ENCODE measurements around the gene AHCYL2. TPM values are rescaled to one million over a fixed set of nuclear protein-coding genes. Genes with fewer than 3 reads are reported as not detected.

AHCYL2 gene
- total RNA-seq, 4 donors from 2014 or later = 10.9 to 19.4 (median 14.6) TPM

DNA sequence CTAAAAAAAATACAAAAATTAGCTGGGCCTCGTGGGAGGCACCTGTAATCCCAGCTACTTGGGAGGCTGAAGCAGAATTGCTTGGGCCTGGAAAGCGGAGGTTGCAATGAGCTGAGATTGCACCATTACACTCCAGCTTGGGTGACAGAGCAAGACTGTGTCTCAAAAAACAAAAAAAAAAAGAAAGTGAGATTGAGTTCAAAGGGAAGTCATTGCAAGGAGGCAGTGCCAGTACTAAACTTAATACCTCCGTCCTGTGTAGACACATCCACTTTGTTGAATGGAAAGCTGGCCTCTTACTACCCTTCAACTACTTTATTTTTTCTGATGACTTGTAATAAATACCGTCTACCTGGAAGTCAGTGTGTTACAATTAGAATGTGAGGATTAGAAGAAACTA is 31.0 kb downstream of the AHCYL2 start:
- ATAC-seq (ENCODE audit: low FRiP score) (no peak), DNase-seq (ENCODE audit: low spot score) (no peak)
- TF ChIP-seq, protein P1, sequence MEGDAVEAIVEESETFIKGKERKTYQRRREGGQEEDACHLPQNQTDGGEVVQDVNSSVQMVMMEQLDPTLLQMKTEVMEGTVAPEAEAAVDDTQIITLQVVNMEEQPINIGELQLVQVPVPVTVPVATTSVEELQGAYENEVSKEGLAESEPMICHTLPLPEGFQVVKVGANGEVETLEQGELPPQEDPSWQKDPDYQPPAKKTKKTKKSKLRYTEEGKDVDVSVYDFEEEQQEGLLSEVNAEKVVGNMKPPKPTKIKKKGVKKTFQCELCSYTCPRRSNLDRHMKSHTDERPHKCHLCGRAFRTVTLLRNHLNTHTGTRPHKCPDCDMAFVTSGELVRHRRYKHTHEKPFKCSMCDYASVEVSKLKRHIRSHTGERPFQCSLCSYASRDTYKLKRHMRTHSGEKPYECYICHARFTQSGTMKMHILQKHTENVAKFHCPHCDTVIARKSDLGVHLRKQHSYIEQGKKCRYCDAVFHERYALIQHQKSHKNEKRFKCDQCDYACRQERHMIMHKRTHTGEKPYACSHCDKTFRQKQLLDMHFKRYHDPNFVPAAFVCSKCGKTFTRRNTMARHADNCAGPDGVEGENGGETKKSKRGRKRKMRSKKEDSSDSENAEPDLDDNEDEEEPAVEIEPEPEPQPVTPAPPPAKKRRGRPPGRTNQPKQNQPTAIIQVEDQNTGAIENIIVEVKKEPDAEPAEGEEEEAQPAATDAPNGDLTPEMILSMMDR (IDR thresholded peaks at IDR 0.05) = no peak

DNA sequence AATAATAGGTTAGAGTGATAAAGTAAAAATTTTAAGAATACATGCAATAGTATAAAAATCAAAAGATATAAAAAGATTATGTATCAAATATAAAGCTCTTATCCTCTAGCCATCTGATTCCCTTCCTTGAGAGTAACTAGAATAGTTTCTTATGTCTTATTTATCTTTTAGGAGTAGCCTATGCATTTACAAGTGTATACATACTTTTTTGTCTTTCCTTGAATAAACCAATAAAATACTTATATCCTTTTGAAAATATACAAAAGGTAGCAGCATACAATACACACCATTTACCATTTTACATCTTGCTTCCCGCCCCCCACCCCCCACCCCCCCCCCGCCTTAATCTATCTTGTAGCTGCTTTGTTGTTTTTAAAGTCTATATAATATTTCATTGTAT is 31.4 kb downstream of the AHCYL2 start:
- DNase-seq (ENCODE audit: low spot score) (no peak), ATAC-seq (ENCODE audit: low FRiP score) (no peak)
- TF ChIP-seq, protein P1 (IDR thresholded peaks at IDR 0.05) = no peak

- DNase-seq (ENCODE audit: low spot score) = no peak
- ATAC-seq (ENCODE audit: low FRiP score) = no peak
- TF ChIP-seq, protein P1 (IDR thresholded peaks at IDR 0.05) = no peak
Observed at GRCh38 chr7:129257168-129257567, 32.3 kb downstream of the AHCYL2 start.

DNA sequence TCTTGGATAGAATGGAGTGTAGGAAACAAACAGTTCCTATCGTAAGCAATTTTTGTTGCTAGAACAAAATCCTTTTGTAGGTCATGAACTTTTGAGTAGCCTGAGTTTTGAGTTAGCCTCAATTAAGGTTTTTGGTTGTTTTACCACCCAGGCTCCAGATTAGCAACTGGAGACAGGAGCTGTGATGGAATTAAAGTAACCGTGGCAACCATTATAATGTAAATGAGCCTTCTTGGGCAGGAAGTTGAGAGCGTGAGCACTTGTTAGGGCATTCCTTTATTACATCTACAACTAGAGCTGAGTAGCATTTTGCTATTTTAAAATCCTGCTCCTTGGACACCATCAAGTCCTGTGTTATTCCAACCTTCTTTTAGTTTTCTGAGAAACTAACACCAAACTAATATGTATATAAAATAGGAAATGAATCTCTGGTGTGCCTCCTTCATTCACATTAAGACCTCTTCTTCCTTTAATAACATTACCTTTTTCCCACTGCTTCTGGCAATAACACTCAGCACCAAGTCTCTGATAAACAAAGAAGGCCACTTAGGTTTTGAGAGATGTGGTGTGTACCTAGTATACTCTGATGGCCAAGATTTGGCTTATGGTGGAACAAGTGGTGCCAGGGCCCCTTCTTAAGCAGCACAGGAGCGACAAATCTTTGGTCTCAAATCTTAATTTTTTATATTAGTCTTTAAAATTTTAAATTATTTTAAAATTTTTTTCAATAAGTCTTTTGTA is 34.0 kb downstream of the AHCYL2 start:
- TF ChIP-seq, protein P1 (IDR thresholded peaks at IDR 0.05) = no peak
- DNase-seq (ENCODE audit: low spot score) = no peak
- ATAC-seq (ENCODE audit: low FRiP score) = no peak

GRCh38 chr7:129262324-129262723 is 37.5 kb downstream of the AHCYL2 start:
- no peak for ATAC-seq (ENCODE audit: low FRiP score)
- no peak for DNase-seq (ENCODE audit: low spot score)
- TF ChIP-seq, protein P1 (IDR thresholded peaks at IDR 0.05) = no peak

GRCh38 chr7:129263168-129263567 is 38.3 kb downstream of the AHCYL2 start:
- TF ChIP-seq, protein P1 (IDR thresholded peaks at IDR 0.05) = no peak
- no peak for DNase-seq (ENCODE audit: low spot score)
- no peak for ATAC-seq (ENCODE audit: low FRiP score)

DNA sequence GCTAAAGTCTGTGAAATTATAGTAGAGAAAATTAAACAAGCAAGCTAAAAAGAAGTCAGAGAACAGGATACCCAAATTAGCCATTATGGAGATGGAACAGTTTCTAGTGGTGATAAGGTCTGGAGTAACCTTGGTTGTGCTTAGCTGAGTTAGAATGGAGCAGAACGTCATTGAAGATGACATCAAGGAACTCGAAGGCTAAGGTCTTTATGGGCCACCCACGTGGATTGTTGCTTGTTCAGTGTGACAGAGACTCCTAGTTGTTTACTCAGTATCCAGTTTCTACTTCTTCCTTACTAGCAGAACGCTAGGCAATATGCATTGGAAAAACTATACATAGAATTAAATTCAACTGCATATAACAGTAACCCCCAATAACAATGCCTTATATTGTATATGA is 39.7 kb downstream of the AHCYL2 start:
- TF ChIP-seq, protein P1 (IDR thresholded peaks at IDR 0.05) = no peak
- DNase-seq (ENCODE audit: low spot score) (no peak), ATAC-seq (ENCODE audit: low FRiP score) (no peak)

Data from omental fat pad (tissue), 4 donors.